ENCODE measurements around the gene SDK2. TPM values are rescaled to one million over a fixed set of nuclear protein-coding genes. Genes with fewer than 3 reads are reported as not detected.
A peak's percentile ranks its signal among the peaks of the same experiment; 100 is the strongest.

The SDK2 gene
- total RNA-seq, 4 donors from 2014 or later, result 0.18 to 3.3 (median 1.2) TPM

DNA sequence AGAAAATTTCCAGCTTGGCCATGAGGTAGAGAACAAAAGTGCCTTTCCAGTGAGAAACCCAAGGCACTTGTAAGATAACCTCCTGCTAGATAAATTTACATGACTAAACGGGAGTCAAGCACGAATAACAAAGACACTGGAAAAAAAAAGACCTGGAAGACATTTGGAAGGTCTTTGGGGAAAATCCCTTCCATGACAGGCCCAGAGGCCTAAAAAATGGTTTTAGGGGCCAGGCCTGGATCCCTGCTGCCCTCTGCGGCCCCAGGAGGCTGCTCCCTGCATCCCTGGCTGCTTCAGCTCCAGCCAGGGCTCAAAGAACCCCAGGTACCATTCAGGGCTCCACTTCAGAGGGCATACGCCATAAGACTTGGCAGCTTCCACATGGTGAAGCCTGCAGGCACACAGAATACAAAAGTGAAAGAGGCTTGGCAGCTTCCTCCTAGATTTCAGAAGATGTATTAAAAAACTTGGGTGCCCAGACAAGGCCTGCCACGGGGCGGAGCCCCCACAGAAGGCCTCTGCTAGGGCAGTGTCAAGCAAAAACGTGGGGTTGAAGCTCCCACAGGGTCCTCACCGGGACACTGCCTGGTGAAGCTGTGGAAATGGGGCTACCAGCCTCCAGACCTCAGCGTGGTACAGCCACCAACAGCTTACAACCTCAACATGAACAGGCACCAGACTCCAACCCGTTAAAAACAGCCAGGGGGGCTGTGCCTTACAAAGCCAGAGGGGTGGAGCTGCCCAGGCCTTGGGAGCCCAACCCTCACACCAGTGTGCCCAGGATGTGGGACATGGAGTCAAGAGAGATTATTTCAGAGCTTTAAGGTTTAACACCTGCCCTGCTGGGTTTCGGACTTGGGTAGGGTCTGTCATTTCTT lies 77.1 kb downstream of the SDK2 start:
- no peak overlapping the region for H3K4me3 ChIP-seq
- peaks cover 0 to 7% (median 0%) of the 10 kb centered on the region in 4 donors for H3K4me1 ChIP-seq
- no peaks in the 10 kb centered on the region for H3K9me3 ChIP-seq
- no peaks in the 10 kb centered on the region for H3K27me3 ChIP-seq
- H3K36me3 ChIP-seq, result no peaks in the 10 kb centered on the region
- DNase-seq, result peak in 2 of 3 donors; percentile 50 to 54
- H3K27ac ChIP-seq, result peak overlapping the region in 2 of 4 donors; percentile 38 to 49
- TF ChIP-seq CTCF (IDR thresholded peaks at IDR 0.05) (no peak), POLR2A (IDR thresholded peaks at IDR 0.05) (no peak)

DNA sequence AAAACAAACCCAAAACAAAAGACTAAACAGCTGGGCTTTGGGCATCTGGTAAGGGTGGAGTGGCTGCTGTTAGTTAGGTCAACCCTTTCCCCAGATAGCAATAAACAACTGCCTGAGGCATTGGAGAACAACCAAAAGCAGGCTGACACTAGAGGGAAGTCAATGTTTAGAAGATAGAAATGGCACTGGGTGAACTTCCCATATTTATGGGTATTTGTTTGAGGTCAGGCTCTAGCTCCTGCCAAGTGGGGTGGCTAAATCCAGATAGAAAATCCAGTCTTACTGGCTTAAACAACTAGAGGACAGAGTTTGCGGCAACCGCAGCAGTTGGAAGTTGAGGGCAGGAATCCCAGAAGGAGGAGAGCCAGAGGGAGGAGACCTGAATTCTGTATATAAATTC lies 79.4 kb downstream of the SDK2 start:
- Histone ChIP-seq H3K27ac (no peak overlapping the region), H3K4me1 (peaks cover 0 to 7% (median 0%) of the 10 kb centered on the region in 4 donors), H3K27me3 (no peaks in the 10 kb centered on the region), H3K9me3 (no peaks in the 10 kb centered on the region), H3K4me3 (no peak overlapping the region), H3K36me3 (no peaks in the 10 kb centered on the region)
- DNase-seq, result no peak
- no peak for TF ChIP-seq CTCF (IDR thresholded peaks at IDR 0.05)
- no peak for TF ChIP-seq POLR2A (IDR thresholded peaks at IDR 0.05)

DNA sequence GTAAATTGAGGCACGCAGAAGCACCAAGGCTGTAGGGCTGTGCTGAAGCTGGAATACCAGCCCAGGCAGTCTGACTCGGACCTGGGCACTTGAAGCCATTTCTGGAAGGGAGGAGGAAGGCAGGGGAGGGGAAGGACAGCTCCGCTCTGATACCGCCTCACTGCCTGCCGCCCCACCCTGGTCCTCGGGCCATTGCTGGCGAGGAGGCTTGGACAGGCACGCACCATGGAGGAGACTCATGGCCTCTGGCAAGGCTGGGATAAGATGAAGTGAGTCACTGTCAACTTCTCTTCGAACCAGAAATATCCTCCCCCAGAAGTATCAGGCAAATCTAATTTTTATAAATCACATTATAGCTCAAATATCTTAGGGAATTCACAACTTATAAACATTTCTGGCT lies 81.3 kb downstream of the SDK2 start:
- peaks cover 0 to 7% (median 0%) of the 10 kb centered on the region in 4 donors for H3K4me1 ChIP-seq
- no peak overlapping the region for H3K27ac ChIP-seq

DNA sequence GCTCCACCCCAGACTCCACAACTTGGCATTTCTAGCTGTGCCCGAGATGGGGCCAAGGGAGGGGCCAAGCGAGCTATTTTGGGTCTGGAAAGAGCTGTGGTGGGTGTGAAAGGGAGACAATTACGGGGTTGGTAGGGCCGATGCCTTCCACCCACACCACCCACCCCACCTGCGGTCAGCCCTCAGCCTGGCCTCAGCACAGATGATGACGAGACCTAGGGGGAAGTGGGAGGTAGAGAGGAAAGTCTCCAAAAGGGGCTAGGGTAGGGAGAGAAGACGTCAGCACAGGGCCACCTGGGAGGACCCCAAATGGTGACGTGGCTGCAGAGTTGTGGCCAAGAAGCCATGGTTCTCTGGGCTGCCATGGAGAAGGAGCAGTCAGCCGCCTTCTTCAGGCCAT lies 83.1 kb downstream of the SDK2 start:
- peak in 1 of 3 donors; percentile 24 for DNase-seq

More for the DNA sequence above, 81.3 kb downstream of the SDK2 start:
- H3K36me3 ChIP-seq, result no peaks in the 10 kb centered on the region
- TF ChIP-seq POLR2A (IDR thresholded peaks at IDR 0.05), result no peak
- no peak for TF ChIP-seq CTCF (IDR thresholded peaks at IDR 0.05)
- H3K4me3 ChIP-seq, result no peak overlapping the region
- H3K9me3 ChIP-seq, result no peaks in the 10 kb centered on the region
- DNase-seq, result no peak
- no peaks in the 10 kb centered on the region for H3K27me3 ChIP-seq

DNA sequence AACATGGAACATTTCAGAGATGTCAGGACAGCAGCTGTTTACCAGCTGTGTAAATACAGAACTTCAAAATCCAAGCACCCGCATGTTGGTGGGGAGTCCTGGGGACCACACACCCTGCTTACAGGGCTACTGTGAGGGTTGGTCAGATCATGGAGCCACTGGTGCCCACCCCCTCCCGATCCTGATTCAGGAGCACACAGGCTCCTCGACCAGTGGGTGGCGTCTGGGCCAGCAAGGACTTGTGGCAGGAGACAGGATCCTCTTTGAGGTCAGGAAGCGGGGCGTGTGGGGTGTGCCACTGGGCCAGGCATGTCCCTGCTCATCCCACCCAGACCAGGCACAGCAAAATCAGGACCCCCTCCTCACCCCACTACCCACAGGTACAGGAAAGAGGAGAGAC lies 83.6 kb downstream of the SDK2 start:
- Histone ChIP-seq H3K9me3 (no peaks in the 10 kb centered on the region), H3K36me3 (no peaks in the 10 kb centered on the region), H3K4me3 (no peak overlapping the region), H3K27me3 (no peaks in the 10 kb centered on the region), H3K4me1 (no peaks in the 10 kb centered on the region), H3K27ac (no peak overlapping the region)
- no peak for DNase-seq
- TF ChIP-seq CTCF (IDR thresholded peaks at IDR 0.05) (no peak), POLR2A (IDR thresholded peaks at IDR 0.05) (no peak)

More for the DNA sequence above, 83.1 kb downstream of the SDK2 start:
- Histone ChIP-seq H3K4me3 (no peak overlapping the region), H3K36me3 (no peaks in the 10 kb centered on the region), H3K27ac (no peak overlapping the region), H3K9me3 (no peaks in the 10 kb centered on the region), H3K4me1 (no peaks in the 10 kb centered on the region), H3K27me3 (no peaks in the 10 kb centered on the region)
- TF ChIP-seq CTCF (IDR thresholded peaks at IDR 0.05) (no peak), POLR2A (IDR thresholded peaks at IDR 0.05) (no peak)

All from Peyer's patch (tissue), 4 donors.